Astrocyte (in vitro differentiated cells and primary cell): ENCODE measurements around the gene KIAA0408. TPM values are rescaled to one million over a fixed set of nuclear protein-coding genes. Genes with fewer than 3 reads are reported as not detected.

Source experiments
- DNase-seq: peaks from one replicate; pipeline ENCODE4 v3.0.0-alpha.2; 2010; ENCODE audit warnings: low read depth
- FAIRE-seq: peaks from 2 replicates; lab custom pipeline; 2011; peaks lifted over from hg19 to GRCh38; lab: Jason Lieb, UNC
- H2AFZ ChIP-seq: 2 replicates; pipeline ENCODE4 v1.6.0; 2012; ENCODE audit warnings: low read depth, low read length, inconsistent platforms
- H3K27ac ChIP-seq: 2 replicates; pipeline ENCODE4 v1.5.1; 2011; ENCODE audit warnings: low read depth, low read length, inconsistent platforms
- H3K27me3 ChIP-seq: 2 replicates; pipeline ENCODE4 v1.6.0; 2011; ENCODE audit warnings: low read length, inconsistent platforms; ENCODE audit not compliant: insufficient read depth
- H3K36me3 ChIP-seq: 2 replicates; pipeline ENCODE4 v1.5.1; 2011; ENCODE audit warnings: low read length, inconsistent platforms; ENCODE audit not compliant: insufficient read depth
- H3K4me1 ChIP-seq: 2 replicates; pipeline ENCODE4 v1.5.1; 2011; ENCODE audit warnings: low read length, inconsistent platforms; ENCODE audit not compliant: insufficient read depth
- H3K4me2 ChIP-seq: 2 replicates; pipeline ENCODE4 v1.6.0; 2012; ENCODE audit warnings: low read length, inconsistent platforms
- H3K4me3 ChIP-seq: 2 replicates; pipeline ENCODE4 v1.5.1; 2011; ENCODE audit warnings: low read depth, mild to moderate bottlenecking, low read length, inconsistent platforms; ENCODE audit not compliant: insufficient read depth
- H3K79me2 ChIP-seq: 2 replicates; pipeline ENCODE4 v1.6.0; 2012; ENCODE audit warnings: mild to moderate bottlenecking, low read length, inconsistent platforms; ENCODE audit not compliant: insufficient read depth
- H3K9ac ChIP-seq: 2 replicates; pipeline ENCODE4 v1.6.0; 2012; ENCODE audit warnings: mild to moderate bottlenecking, low read length, inconsistent platforms
- H3K9me3 ChIP-seq: 2 replicates; pipeline ENCODE4 v1.5.1; 2012; ENCODE audit warnings: low read depth, mild to moderate bottlenecking, low read length, inconsistent platforms; ENCODE audit not compliant: insufficient read depth
- H4K20me1 ChIP-seq: 2 replicates; pipeline ENCODE4 v1.6.0; 2012; ENCODE audit warnings: low read length, inconsistent platforms; ENCODE audit not compliant: insufficient read depth
- H3K27ac Mint-ChIP-seq: one replicate; pipeline ENCODE4 v1.8.0; 2021; ENCODE audit warnings: mild to moderate bottlenecking, mixed read lengths; ENCODE audit not compliant: unreplicated experiment
- H3K27me3 Mint-ChIP-seq: one replicate; pipeline ENCODE4 v1.8.0; 2021; ENCODE audit warnings: low read depth, mixed read lengths; ENCODE audit not compliant: unreplicated experiment
- H3K36me3 Mint-ChIP-seq: one replicate; pipeline ENCODE4 v1.8.0; 2021; ENCODE audit warnings: low read depth, mixed read lengths; ENCODE audit not compliant: unreplicated experiment
- H3K4me1 Mint-ChIP-seq: one replicate; pipeline ENCODE4 v1.8.0; 2021; ENCODE audit warnings: low read depth, mixed read lengths; ENCODE audit not compliant: unreplicated experiment
- H3K4me3 Mint-ChIP-seq: one replicate; pipeline ENCODE4 v1.8.0; 2021; ENCODE audit warnings: mild to moderate bottlenecking, moderate library complexity, mixed read lengths; ENCODE audit not compliant: unreplicated experiment
- H3K9me3 Mint-ChIP-seq: one replicate; pipeline ENCODE4 v1.8.0; 2021; ENCODE audit warnings: mild to moderate bottlenecking, mixed read lengths; ENCODE audit not compliant: unreplicated experiment
- EZH2 ChIP-seq: IDR thresholded peaks from 2 replicates; pipeline ENCODE4 v1.6.1; 2012; ENCODE audit warnings: mild to moderate bottlenecking, low read length, inconsistent platforms; ENCODE audit not compliant: insufficient read depth
- total RNA-seq: library from RNA; stranded (reverse); gene quantifications from 2 replicates; pipeline ENCODE4 v1.2.1, GENCODE V29; 2021
- TF ChIP-seq, protein P1 (sequence below): IDR thresholded peaks from 2 replicates; pipeline ENCODE4 v1.5.1; 2011; ENCODE audit warnings: low read depth, mild to moderate bottlenecking, inconsistent platforms, low read length, moderate library complexity; ENCODE audit not compliant: insufficient read depth

The KIAA0408 gene
- total RNA-seq, 1 donor from 2014 or later, result 19.6 TPM

DNA sequence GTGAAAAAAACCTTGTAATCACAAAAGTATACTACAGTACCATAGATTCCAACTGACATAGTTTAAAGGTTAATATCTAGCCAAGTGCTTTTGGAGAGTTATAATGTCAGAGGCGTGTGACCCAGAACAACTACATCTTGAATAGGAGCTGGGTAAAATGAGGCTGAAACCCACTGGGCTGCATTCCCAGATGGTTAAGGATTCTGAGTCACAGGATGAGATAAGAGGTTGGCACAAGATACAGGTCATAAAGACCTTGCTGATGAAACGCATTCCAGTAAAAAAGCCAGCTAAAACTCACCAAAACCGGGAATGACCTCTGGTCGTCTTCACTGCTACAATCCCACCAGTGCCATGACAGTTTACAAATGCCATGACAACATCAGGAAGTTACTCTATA is 22.4 kb upstream of the KIAA0408 start:
- Mint-ChIP-seq H3K36me3 (peaks cover 14% of the 10 kb centered on the region), H3K9me3 (no peaks in the 10 kb centered on the region), H3K27ac (peak overlapping the region; percentile 71), H3K4me1 (peaks cover 28% of the 10 kb centered on the region), H3K27me3 (no peaks in the 10 kb centered on the region), H3K4me3 (no peak overlapping the region)
- Histone ChIP-seq H3K27ac (peak overlapping the region; percentile 83), H4K20me1 (no peaks in the 10 kb centered on the region), H3K79me2 (no peaks in the 10 kb centered on the region), H3K9ac (peak overlapping the region; percentile 38), H3K27me3 (no peaks in the 10 kb centered on the region), H3K9me3 (no peaks in the 10 kb centered on the region), H3K4me1 (peaks cover 47% of the 10 kb centered on the region), H3K4me2 (peak overlapping the region; percentile 63), H3K36me3 (peaks cover 18% of the 10 kb centered on the region), H2AFZ (no peak overlapping the region), H3K4me3 (no peak overlapping the region)
- FAIRE-seq (peak; percentile 5), DNase-seq (peak; percentile 82)
- TF ChIP-seq, protein P1, sequence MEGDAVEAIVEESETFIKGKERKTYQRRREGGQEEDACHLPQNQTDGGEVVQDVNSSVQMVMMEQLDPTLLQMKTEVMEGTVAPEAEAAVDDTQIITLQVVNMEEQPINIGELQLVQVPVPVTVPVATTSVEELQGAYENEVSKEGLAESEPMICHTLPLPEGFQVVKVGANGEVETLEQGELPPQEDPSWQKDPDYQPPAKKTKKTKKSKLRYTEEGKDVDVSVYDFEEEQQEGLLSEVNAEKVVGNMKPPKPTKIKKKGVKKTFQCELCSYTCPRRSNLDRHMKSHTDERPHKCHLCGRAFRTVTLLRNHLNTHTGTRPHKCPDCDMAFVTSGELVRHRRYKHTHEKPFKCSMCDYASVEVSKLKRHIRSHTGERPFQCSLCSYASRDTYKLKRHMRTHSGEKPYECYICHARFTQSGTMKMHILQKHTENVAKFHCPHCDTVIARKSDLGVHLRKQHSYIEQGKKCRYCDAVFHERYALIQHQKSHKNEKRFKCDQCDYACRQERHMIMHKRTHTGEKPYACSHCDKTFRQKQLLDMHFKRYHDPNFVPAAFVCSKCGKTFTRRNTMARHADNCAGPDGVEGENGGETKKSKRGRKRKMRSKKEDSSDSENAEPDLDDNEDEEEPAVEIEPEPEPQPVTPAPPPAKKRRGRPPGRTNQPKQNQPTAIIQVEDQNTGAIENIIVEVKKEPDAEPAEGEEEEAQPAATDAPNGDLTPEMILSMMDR, result no peak
- TF ChIP-seq EZH2, result no peak

DNA sequence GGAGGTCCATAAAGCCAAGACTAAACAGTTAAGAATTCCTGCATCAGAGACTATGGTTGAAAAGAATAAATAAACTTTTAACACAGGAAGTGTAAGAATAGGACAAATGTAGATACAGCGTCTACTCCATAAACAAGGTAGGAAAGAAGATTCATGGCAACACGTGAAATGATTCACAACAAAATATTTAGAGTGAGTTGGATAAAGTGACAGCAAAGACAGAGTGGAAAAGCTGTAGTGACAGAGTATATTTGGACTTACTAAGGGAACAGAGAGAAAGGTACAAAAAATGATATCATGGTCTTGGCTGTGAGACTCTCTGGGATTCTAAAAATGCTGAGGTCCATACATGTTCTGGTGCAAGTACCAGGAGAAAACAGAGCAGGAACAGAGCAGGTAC is 21.9 kb upstream of the KIAA0408 start:
- Mint-ChIP-seq H3K9me3 (no peaks in the 10 kb centered on the region), H3K4me1 (peaks cover 28% of the 10 kb centered on the region), H3K36me3 (peaks cover 18% of the 10 kb centered on the region), H3K27me3 (no peaks in the 10 kb centered on the region), H3K4me3 (no peak overlapping the region), H3K27ac (no peak overlapping the region)
- H2AFZ ChIP-seq, result no peak overlapping the region
- H3K27me3 ChIP-seq, result no peaks in the 10 kb centered on the region
- DNase-seq (no peak), FAIRE-seq (no peak)
- no peaks in the 10 kb centered on the region for H4K20me1 ChIP-seq
- no peak for TF ChIP-seq EZH2
- TF ChIP-seq, protein P1, result no peak
- peak overlapping the region; percentile 50 for H3K4me2 ChIP-seq
- H3K9ac ChIP-seq, result peak overlapping the region; percentile 38
- H3K79me2 ChIP-seq, result no peaks in the 10 kb centered on the region
- H3K4me3 ChIP-seq, result no peak overlapping the region
- H3K9me3 ChIP-seq, result no peaks in the 10 kb centered on the region
- peaks cover 47% of the 10 kb centered on the region for H3K4me1 ChIP-seq
- peak overlapping the region; percentile 83 for H3K27ac ChIP-seq
- peaks cover 18% of the 10 kb centered on the region for H3K36me3 ChIP-seq

DNA sequence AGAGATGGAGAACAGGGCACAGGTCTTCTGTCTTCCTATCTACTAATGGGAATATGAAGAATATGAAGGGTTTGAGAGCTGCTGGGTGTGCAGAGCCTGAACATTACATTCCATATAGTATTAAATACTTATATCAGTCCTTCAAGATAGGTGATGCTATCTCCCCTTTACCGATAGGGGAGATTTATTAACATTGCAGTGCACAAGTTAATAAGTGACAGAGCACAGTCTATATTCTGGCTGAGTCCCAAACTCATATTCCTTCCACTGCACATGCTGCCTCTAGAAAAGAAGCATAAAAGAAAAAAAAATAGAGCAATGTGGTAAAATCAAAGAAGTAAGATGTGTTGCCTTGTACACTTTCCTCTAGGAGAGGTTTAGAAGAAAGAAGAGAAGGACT is 18.5 kb upstream of the KIAA0408 start:
- Histone ChIP-seq H3K79me2 (no peaks in the 10 kb centered on the region), H3K4me2 (no peak overlapping the region), H3K36me3 (peaks cover 25% of the 10 kb centered on the region), H3K9me3 (no peaks in the 10 kb centered on the region), H2AFZ (no peak overlapping the region), H3K9ac (no peak overlapping the region), H3K27me3 (no peaks in the 10 kb centered on the region), H3K4me1 (peaks cover 21% of the 10 kb centered on the region), H3K4me3 (no peak overlapping the region), H3K27ac (no peak overlapping the region), H4K20me1 (no peaks in the 10 kb centered on the region)
- no peaks in the 10 kb centered on the region for H3K9me3 Mint-ChIP-seq
- H3K4me3 Mint-ChIP-seq, result no peak overlapping the region
- H3K27me3 Mint-ChIP-seq, result no peaks in the 10 kb centered on the region
- TF ChIP-seq EZH2, result no peak
- TF ChIP-seq, protein P1, result no peak
- peaks cover 29% of the 10 kb centered on the region for H3K36me3 Mint-ChIP-seq
- no peak for FAIRE-seq
- H3K27ac Mint-ChIP-seq, result peak overlapping the region; percentile 16
- DNase-seq, result no peak
- H3K4me1 Mint-ChIP-seq, result peaks cover 10% of the 10 kb centered on the region
